Camera-type eye (tissue), 1 donor: ENCODE data around the gene MAVS. TPM values are rescaled to one million over a fixed set of nuclear protein-coding genes. Genes with fewer than 3 reads are reported as not detected.

ENCODE experiments used
- total RNA-seq: library from RNA; depleted of rRNA; stranded (reverse); fragments of >200 nt; gene quantifications from one replicate; pipeline ENCODE4 v1.2.3, GENCODE V29; 2014

MAVS gene
- 18.5 TPM for total RNA-seq

GRCh38 chr20:3846740-3847428, at the start of gene MAVS:
Gene MAVS, plus strand, starts transcription at chr20:3846834. Its CDS starts 7,791 bp downstream, at chr20:3854625.

GRCh38 chr20:3820048-3820900, 26.4 kb upstream of the MAVS start, which contains the start of gene AP5S1:
Gene AP5S1, plus strand, starts transcription at chr20:3820547. Its CDS starts 1,571 bp downstream, at chr20:3822118.

GRCh38 chr20:3888622-3889488, 42.2 kb downstream of the MAVS start, which contains the start of gene PANK2:
Gene PANK2, plus strand, starts transcription at chr20:3889387.

Other genes starting within 250 kb of the MAVS start
- not detected for gene GFRA4, start 183.4 kb upstream of the MAVS start, total RNA-seq
- 42.6 TPM for gene ADAM33, start 164.8 kb upstream of the MAVS start, total RNA-seq
- gene SIGLEC1, start 134.2 kb upstream of the MAVS start, total RNA-seq: 3.1 TPM
- gene HSPA12B, start 114.1 kb upstream of the MAVS start, total RNA-seq: 17.8 TPM
- 8.1 TPM for gene ADISSP, start 79.1 kb upstream of the MAVS start, total RNA-seq
- 1.1 TPM for gene SPEF1, start 65.4 kb upstream of the MAVS start, total RNA-seq
- gene CENPB, start 60.1 kb upstream of the MAVS start, total RNA-seq: 44.0 TPM
- 35.2 TPM for gene CDC25B, start 50.5 kb upstream of the MAVS start, total RNA-seq
- 18.4 TPM for gene AP5S1, start 26.3 kb upstream of the MAVS start, total RNA-seq
- gene PANK2, start 42.6 kb downstream of the MAVS start, total RNA-seq: 65.5 TPM
- gene RNF24, start 168.7 kb downstream of the MAVS start, total RNA-seq: 18.6 TPM